ENCODE results near the gene ASCC3.

The ASCC3 gene

DNA sequence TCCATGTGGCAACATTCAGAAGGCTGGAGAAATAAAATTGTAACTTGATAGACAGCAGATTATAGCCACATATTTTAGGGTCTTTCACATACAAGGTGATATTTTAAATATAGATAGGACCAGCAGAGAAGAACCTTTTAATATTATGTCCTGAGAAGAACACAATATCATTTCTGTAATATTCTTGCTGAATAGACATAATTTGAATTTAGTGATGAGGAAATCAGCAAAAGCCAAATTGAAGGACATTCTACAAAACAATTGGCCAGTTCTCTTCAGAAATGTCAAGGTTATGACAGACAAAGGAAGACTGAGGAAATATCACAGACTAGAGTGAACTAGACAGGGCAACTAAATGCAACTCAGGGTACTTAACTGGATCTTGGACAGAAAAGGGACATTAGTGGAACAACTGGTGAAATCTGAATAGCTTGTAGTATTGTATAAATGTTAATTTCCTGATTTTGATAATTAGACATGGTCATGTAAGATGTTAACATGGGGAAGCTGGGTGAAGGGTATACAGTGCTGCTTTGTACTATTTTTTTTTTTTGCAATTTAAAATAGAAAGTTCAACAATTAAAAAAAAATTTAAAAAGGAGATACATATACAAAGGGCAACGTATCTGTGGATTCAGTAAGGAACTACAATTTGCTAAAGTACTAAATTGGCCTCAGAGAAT, 281.9 kb downstream of the ASCC3 start:
- no peak overlapping the region for H3K4me3 ChIP-seq (ENCODE audit: low read length, poor library complexity, severe bottlenecking)
- no peaks in the 10 kb centered on the region; the same call in 1 of the 2 replicates for H3K9me2 ChIP-seq (replicated peaks; ENCODE audit: low read depth, low read length)
- no peaks in the 10 kb centered on the region for H4K20me1 ChIP-seq (ENCODE audit: insufficient read depth, low read length, poor library complexity, severe bottlenecking)
- H3K9ac ChIP-seq (ENCODE audit: low read depth, low read length, poor library complexity, severe bottlenecking) = no peak overlapping the region
- H3K79me2 ChIP-seq (ENCODE audit: insufficient read depth, low read length) = no peaks in the 10 kb centered on the region
- H3K4me1 ChIP-seq (ENCODE audit: insufficient read depth, low read length, poor library complexity, severe bottlenecking) = peaks cover 17% of the 10 kb centered on the region
- no peaks in the 10 kb centered on the region for H3K9me3 ChIP-seq (ENCODE audit: insufficient read depth, low read depth, low read length)
- H3K4me2 ChIP-seq (ENCODE audit: low read depth, low read length, poor library complexity, severe bottlenecking) = no peak overlapping the region
- H3K36me3 ChIP-seq (ENCODE audit: insufficient read depth, low read length) = no peaks in the 10 kb centered on the region; the same call in 1 of the 2 replicates
- TF ChIP-seq CTCF (conservative IDR thresholded peaks at IDR 0.05; ENCODE audit: low read length) (no peak), EZH2phosphoT487 (IDR thresholded peaks at IDR 0.05; ENCODE audit: borderline replicate concordance) (no peak)
- H2AFZ ChIP-seq (ENCODE audit: low read length) = no peak overlapping the region
- H3K27me3 ChIP-seq (ENCODE audit: insufficient read depth, low read length, poor library complexity, severe bottlenecking) = no peaks in the 10 kb centered on the region
- no peaks in the 10 kb centered on the region for H3F3A ChIP-seq (ENCODE audit: low read depth)

DNA sequence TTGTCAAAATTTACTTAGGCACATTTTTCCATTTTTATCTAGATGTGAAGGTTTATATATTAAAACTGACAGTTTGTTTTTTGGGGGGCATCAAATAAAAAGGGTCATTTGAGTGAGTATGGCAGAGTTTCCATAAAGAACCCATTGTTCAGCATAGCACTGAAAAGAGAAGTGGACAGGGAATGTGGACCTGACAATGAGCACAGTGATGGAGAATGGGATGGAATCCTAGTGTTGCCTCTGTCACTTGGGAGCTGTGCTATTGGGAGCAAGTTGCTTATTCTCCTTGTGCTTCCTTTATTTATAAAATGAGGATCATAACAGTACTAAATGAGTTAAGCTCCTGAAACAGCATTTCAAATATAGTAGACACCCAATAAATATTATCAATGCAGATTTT, 285.7 kb downstream of the ASCC3 start:
- Histone ChIP-seq H3K9me2 (replicated peaks; ENCODE audit: low read depth, low read length) (no peaks in the 10 kb centered on the region; the same call in 1 of the 2 replicates), H3K4me3 (ENCODE audit: low read length, poor library complexity, severe bottlenecking) (no peak overlapping the region), H4K20me1 (ENCODE audit: insufficient read depth, low read length, poor library complexity, severe bottlenecking) (no peaks in the 10 kb centered on the region), H3K27me3 (ENCODE audit: insufficient read depth, low read length, poor library complexity, severe bottlenecking) (no peaks in the 10 kb centered on the region), H3K4me1 (ENCODE audit: insufficient read depth, low read length, poor library complexity, severe bottlenecking) (peaks cover 39% of the 10 kb centered on the region), H3K9ac (ENCODE audit: low read depth, low read length, poor library complexity, severe bottlenecking) (no peak overlapping the region), H2AFZ (ENCODE audit: low read length) (no peak overlapping the region), H3K9me3 (ENCODE audit: insufficient read depth, low read depth, low read length) (no peaks in the 10 kb centered on the region), H3K4me2 (ENCODE audit: low read depth, low read length, poor library complexity, severe bottlenecking) (no peak overlapping the region), H3K36me3 (ENCODE audit: insufficient read depth, low read length) (no peaks in the 10 kb centered on the region), H3K79me2 (ENCODE audit: insufficient read depth, low read length) (no peaks in the 10 kb centered on the region), H3F3A (ENCODE audit: low read depth) (peaks cover 3% of the 10 kb centered on the region; the same call in 1 of the 2 replicates)
- TF ChIP-seq CTCF (conservative IDR thresholded peaks at IDR 0.05; ENCODE audit: low read length) (no peak), EZH2phosphoT487 (IDR thresholded peaks at IDR 0.05; ENCODE audit: borderline replicate concordance) (no peak)

DNA sequence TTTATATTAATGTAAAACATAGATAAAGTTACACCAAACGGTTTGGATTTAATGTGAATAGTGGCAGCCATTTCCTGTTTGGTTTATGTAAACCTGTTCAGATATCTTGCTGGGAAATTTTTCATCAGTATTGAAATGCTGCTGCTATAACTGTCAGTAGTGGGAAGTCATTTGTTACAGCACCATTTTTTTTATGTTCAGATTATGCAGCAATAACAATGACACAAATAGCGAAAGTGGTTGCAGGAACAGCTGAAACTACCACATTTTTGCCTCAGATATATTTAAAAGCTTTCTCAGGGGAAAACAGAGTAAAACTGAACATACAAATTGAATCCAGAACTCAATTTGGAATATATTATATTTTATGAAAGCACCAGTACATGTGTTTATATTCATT, 287.6 kb downstream of the ASCC3 start:
- Histone ChIP-seq H4K20me1 (ENCODE audit: insufficient read depth, low read length, poor library complexity, severe bottlenecking) (no peaks in the 10 kb centered on the region), H3K4me1 (ENCODE audit: insufficient read depth, low read length, poor library complexity, severe bottlenecking) (peaks cover 35% of the 10 kb centered on the region), H3F3A (ENCODE audit: low read depth) (peaks cover 3% of the 10 kb centered on the region; the same call in 1 of the 2 replicates), H3K9me2 (replicated peaks; ENCODE audit: low read depth, low read length) (no peaks in the 10 kb centered on the region; the same call in 1 of the 2 replicates), H3K27me3 (ENCODE audit: insufficient read depth, low read length, poor library complexity, severe bottlenecking) (no peaks in the 10 kb centered on the region), H2AFZ (ENCODE audit: low read length) (peak overlapping the region; percentile 68; the same call in 1 of the 2 replicates), H3K4me3 (ENCODE audit: low read length, poor library complexity, severe bottlenecking) (peak overlapping the region; percentile 67), H3K4me2 (ENCODE audit: low read depth, low read length, poor library complexity, severe bottlenecking) (peak overlapping the region; percentile 74), H3K9me3 (ENCODE audit: insufficient read depth, low read depth, low read length) (no peaks in the 10 kb centered on the region), H3K9ac (ENCODE audit: low read depth, low read length, poor library complexity, severe bottlenecking) (peak overlapping the region; percentile 61), H3K36me3 (ENCODE audit: insufficient read depth, low read length) (peaks cover 10% of the 10 kb centered on the region; the same call in 1 of the 2 replicates), H3K79me2 (ENCODE audit: insufficient read depth, low read length) (no peaks in the 10 kb centered on the region)
- no peak for TF ChIP-seq EZH2phosphoT487 (IDR thresholded peaks at IDR 0.05; ENCODE audit: borderline replicate concordance)

Measured in Loucy (cell line).